Measurements from ENCODE around the gene AHDC1.

The AHDC1 gene

DNA sequence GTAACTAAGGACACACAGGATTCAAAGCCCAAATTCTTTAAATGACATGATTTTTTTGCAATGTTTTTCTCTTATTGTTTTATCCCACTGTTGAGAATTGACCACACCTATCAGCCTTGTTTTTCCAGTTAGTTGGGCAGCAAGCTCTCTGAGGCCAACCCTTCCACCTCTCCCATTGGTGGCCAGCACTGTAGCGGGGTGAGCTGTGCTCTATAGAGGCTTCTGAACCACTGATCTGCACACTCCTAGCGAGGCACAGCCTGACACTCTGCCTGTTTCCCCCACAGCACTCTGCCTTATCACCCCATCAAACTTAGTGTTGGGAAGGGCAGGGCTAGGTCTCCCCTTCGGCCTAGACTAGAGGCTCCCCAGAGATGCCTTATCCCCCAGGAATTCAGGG lies 19.5 kb downstream of the AHDC1 start:
- no peak for DNase-seq (ENCODE audit: low read depth in 2 of 2)

DNA sequence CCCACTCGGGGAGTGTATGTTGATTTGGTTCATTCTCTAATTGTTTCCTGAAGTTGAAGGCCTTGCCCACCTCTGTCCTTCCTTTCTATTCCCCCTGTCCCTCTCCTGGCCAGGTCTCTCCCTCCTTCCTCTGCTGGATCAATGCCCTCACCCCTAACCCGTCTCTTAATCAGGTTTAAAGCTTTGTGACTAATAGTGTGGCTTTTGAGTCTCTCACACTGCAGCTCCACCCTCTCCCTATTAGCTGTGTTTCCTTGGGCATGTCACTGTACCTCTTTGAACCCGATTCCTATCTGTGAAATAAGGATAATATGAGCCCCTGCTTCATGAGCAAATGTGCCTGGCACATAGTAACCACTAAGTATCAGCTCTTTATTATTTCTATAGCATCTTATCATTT lies 20.5 kb downstream of the AHDC1 start:
- DNase-seq (ENCODE audit: low read depth in 2 of 2), result no peak

DNA sequence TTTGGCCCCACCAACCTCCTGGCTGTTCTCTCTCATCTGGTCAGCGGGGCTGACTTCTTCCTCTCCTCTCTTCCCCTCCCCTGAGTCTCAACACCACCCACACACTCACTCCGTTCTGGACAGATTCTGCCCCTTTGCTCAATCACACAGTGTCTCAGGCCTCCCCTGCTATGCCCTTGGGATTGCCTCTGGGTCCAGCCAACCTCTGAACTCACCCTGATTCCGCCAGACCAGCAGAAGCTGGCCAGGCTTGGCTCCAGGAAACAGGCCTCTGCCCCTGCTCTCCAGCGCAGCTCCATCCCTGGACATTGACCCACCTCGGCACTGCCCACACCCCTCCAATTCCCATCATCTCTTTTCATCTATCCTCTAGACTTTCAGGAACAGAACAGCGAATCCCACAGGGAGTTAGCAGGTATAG lies 22.1 kb downstream of the AHDC1 start:
- DNase-seq (ENCODE audit: low read depth in 2 of 2), result no peak

DNA sequence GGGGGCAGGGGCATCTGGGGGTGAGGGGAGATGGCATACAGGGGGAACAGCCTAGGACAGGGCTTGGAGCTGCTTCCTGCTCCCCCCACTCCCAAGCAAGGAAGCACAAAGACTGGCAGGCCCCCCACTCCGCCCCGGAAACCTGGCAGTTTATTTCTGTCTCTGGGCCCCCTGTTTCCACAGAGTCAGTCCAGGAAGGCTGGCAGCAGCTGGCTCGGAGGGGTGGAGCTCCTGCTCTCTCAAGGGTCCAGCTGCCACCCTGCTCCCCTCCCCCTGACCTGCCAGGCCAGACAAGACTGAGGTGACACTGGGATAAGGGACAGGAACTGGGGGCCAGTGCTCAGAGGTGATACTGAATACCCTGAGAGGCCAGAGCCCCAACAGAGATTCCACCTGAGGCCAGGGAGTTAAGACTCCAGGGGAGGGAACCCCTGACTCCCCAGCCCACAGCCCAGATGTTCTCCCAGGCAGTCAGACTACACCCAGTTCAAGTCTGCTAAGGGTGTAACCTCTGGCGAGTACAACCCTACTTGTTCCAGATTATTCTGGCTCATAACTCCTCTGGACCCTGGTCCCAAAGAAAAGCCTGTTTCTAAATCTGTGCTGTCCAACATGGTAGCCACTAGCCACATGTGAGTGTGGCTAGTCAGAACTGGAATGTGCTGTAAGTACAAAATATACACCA lies 26.3 kb downstream of the AHDC1 start:
- DNase-seq (ENCODE audit: low read depth in 2 of 2), result no peak

DNA sequence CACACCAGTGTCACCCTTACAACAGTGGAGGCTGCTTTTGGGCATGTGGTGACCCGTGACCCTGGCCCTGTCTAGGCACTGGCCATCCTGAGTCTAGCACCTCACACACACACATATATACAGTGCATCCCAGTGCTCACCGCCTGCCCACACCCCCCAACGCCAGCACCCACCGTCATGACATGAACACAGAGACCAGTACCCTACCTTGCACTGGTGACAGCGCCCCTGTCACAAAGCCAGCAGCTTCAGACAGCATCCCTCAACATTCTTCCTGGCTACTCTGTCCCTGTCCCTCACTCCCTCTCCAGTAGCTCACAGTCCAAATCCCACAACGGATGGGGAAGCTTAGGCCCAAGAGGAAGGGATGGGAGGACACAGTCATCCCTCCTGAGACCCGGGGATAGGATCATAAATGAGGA lies 27.1 kb downstream of the AHDC1 start:
- DNase-seq (ENCODE audit: low read depth in 2 of 2), result no peak

DNA sequence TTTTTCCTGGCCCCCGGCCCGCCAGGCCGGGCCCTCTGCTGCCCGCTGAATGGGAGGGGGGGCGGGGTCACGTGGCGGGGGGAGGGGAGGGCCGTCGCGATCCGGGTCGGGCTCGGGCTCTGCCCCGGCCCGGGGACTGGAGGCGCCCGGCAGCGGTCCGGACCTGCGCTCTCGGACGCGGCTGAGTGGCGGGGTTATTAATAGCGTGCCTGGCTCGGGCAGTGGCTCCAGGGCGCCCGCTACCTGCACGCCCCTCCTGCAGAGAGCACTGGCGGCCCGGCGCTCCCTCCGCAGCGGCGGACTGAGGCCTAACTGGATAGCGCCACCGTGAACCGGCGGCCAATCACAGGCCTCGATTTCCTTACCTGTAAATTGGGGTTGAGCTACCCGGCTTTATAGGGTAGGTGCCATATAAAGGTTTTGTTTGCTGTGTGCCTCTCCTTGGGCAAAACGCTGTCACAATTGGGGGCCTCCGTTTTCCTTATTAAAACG lies 28.1 kb downstream of the AHDC1 start:
- no peak for DNase-seq (ENCODE audit: low read depth in 2 of 2)

DNA sequence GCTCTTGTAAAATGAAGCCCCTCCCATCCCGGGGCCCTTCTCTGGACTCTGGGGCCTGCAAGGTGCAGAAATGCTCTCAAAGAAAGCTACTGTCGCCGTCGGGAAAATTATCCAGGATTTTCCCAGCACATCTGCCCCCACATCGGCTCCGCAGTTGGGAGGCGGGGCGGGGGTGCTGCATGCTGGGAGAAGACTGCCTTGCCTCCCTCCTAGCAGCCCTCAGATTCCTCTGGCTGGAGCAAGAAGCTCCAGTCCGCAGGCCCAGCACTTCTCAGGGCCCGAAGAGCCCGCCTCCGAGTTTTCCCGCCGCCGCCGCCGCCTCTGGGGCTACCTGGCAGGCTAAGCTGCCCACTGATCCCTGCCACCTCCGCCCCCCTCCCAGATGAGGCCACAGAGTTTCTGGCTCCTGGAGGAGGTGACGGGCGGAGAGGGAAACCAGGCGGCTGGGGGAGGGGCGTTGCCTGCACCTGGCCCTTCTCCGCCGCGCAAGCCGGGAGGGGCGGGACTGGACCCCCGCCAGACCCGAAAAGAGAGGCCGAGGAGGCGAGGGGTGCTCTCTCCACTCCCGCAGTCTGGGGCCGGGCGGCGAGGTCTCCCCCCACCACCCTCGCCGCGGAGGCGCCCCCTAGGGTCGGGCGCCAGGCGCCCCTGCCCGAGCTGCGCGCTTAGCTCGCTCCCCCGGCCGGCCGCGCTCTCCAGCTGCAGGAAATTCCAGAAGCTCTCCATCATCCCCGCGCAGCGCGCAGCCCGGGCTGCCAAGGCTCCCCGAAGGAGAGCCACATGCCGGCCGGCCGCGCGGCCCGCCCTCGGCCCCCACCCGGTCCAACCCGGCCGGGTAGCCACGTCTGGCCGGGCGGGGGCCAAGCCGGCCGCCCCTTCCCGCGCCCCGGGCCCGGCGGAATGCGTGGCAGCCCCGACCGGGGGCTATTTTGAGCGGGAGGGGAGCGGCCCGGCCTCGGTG lies 28.8 kb downstream of the AHDC1 start:
- DNase-seq (ENCODE audit: low read depth in 2 of 2), result no peak

DNA sequence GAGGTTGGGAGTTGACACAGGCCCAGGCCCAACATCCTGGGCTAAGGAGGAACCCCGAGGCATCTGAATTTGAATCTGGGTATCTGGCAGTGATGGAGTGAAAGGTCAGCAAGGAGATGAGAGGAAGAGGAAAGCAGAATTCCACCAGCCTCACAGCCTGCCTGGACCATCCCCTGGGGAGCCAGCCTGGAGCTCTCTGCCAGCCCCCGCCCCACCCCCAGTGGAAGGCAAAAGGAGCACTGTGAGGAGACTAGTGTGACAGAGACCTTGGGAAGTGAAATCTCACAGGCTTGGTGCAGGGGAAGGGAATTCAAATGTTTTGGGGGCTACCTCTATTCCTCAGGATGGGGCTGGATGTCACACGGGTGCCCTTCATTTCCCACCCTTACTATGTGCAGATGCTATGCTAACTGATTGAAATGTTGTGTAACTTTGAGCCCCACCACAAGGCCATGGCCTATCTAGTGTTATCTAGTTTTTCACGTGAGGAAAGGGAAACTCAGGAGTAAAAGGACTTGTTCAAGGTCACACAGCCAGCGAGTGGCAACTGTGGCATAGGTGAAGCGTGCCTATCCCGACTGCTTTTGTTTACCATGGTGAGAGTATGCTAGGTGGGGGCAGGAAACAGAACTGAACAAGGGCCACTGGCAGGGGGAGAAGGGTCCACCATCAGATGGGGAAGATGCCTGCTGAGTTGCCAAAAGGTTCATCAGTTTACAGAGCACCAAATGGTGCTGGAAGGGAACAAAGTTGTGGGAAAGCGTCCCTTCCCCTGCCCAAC lies 29.8 kb downstream of the AHDC1 start:
- DNase-seq (ENCODE audit: low read depth in 2 of 2), result no peak

DNA sequence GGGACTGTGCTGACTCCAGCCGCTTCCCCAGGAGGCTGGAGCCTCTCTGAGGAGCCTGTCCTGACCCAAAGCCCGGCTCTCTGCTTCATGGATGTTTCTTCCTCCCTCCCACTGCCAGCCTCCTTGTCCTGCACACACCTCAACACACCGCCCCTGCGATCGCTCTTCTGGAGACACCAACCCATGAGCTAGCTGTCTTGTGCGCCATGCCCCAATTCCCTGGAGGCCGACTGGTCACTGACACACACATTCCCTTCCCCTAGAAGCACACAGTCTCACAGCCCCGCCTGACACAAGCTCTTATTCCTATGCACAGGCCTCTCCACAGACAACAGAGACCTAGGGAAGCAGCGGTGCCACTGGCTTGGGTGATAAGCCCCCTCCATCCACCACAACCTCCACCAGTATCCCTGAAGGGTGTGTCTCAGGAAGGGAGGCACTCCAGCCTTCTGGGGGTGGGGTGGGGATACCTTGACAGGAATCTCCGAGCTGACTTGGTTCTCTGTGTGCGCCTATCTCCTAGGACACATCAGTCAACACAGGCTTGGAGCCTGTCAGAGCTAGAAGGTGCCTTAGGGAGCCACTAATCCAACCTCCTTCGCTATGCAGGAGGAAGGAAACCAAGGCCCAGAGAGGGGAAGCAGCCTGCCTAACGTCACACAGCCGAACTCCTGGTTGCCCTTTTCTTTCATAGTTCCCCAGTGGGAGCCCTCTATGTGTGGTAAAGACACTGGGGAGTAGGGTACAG lies 31.1 kb downstream of the AHDC1 start:
- DNase-seq (ENCODE audit: low read depth in 2 of 2), result no peak

DNA sequence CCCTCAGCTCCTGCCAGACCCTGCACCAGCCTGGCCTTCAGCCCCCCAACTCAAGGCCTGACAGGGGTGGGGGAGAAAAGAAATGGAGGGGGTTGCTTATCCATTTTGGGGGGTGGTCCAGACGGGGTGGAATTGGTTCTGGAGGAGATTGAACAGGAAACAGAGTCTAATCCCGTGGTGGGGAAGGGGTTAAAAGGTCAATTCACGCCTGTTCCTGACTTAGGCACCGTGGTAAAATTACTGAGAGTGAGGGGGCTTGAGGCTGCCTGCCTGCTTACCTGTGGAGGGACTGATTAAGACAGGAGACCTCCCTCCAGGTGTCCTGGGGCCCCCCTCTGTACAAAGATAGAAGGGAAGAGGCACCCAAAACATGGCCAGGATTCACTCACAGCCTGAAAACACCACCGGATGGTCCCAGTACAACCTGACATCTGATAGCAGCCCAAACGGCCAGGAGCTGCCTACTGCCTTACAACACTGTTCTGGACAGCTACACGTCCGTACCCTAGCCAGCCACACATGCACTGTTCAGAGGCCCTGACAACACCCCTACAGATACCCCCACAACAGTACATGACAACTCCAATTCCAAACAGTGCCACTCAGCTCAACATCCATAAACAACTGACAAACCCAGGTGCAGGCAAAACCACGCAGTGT lies 31.8 kb downstream of the AHDC1 start:
- no peak for DNase-seq (ENCODE audit: low read depth in 2 of 2)

DNA sequence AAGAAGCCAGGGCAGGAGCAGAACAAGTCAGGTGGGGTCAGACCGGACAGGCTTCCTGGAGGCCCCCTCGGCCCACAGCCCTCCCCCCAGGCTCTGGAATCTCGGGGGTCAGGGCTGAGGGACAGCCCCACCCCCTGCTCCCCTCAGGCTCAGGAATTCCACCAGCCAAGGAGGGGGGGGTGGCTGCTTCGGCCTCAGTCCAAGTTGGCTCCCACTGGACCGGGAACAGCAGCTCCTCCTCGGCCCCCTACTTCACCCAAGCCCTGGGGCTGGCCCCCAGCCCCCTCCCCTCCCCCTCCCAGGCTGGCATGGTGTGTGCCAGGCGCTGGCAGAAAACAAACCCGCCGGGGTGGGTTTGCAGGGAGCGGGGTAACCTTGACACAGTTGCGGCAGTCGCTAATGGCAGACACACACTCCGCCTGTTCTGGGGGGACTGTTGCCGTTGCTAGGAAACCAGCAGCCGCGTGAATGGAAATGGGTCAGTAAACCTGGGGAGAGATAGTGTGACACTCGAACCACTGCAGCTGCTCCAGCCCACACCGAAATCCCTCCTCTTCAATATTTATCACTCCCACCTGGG lies 32.4 kb downstream of the AHDC1 start:
- DNase-seq (ENCODE audit: low read depth in 2 of 2), result no peak

DNA sequence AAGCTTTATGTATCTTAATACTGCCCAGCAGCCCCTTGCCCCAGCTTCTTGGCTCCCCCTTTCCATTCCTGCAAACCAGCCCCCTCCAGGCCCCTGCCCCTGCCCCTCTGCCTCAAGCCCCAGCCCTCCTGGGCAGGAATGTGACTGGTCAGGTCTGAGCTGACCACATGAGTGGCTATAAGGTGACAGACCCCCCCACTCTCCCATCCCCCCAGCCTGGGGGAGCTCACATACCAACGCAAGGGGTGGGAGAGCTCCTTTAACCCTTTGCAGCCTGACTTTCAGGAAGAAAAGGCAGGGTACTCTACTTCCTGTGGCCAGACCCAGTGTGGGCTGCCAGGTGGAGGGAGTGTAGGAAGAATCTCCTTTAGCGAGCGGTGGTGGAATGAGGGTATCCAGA lies 33.2 kb downstream of the AHDC1 start:
- DNase-seq (ENCODE audit: low read depth in 2 of 2), result no peak

DNA sequence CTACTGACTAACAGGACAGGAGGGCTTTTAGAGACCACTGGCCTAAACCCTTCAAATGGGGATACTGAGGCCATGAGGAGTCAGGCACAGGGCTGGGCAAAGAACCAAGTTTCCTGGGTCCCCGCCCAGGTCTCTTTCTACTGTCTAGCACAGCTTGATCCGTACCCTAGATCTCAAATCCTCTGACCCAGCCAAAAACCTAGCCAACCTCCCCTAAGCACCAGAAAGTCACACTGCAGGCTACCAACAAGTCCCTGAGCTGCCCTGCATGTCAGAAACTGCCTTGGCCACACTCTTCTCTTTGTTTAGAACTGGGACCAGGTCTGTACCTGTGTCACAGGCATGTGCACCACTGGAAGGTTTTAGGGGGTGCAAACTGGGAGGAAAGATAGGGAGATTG lies 33.6 kb downstream of the AHDC1 start:
- DNase-seq (ENCODE audit: low read depth in 2 of 2), result no peak

DNA sequence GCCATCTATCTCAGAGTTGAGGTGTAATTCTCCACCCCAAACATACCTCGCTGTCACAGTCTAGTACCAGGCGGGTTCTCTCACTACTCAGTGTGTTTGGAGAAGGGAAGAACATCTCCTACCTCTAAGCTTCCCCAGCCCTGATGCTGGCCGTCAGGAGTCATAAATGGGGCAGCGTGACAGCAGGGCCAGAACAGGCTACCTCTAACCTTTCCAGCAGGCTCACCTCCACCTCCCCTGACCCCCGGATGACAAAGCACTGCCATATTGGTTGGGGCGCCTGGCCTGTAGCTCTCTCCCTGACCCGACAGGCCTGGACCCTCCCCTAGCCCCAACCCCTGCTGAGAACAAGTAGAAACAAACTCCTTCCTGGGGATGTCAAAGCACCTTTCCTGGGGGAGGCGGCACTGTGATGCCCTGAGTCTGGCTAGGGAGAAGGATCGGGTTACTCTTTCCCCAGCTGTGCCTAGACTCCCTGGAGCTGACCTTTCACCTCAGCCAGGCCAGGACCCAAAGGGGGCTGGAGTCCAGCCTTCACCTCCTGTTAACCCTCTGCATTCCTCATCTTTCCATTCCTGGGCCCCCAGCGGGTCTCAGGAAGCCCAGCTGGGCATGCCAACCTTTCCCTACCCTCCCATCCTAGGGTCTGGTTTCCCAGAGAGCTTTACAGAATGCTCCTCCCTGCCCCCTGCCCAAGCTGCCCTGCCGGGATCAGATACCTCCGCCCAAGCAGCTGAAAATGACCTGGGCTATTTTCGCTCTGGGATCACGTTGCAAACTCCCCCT lies 34.2 kb downstream of the AHDC1 start:
- no peak for DNase-seq (ENCODE audit: low read depth in 2 of 2)

DNA sequence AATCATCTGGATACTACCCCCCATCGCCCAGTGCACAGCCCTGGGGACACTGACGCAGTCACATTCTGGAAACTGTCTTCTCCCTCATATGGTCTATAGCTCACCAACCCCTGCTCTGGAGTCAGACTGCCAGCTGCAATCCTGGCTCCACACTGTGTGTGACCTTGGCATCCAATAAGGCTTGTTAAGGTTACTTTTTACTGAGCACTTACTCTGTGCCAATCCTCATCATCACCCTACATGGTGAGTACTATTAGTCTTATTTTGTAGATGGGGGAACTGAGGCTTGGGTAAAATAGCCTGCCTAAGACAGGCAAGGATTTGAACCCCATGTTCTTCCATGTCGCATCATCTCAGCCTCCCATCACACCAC lies 34.9 kb downstream of the AHDC1 start:
- DNase-seq (ENCODE audit: low read depth in 2 of 2), result no peak

DNA sequence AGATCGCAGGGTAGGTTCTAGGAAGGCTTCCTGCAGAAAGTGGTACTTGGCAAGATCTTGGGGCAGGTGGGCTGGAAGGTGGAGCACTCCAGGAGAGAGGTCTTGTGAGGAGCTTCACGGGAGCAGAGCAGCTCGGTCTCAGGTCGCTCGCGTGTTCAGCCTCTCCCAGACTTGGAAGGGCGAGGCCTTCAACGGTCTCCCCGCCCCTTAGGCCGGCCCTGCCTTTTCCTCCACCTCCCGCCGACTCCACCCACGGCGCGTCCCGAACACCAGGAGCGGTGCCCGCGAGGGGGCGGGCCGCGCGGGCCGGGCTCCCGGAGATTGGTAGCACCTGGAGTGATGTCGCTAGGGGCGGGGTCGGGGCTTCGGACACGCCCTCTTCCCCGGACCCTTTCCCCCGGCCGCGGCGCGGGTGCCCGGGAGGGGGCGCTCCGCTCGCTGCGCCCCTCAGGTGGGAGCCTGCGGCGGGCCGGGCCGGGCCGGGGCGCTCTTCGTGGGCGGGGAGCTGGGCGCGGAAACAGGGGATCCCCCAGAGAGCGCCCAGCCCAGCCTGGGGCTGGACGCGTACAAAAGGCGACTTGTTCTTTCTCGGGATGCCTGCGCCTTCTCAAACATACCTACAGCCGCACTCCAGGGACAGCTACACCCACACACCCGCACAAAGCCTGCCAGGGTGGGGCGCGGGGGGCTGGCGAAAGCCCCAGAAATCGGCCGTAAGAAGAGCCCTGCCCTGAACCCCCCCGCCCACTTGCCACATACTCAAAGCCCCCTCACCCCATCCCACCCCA lies 35.5 kb downstream of the AHDC1 start:
- DNase-seq (ENCODE audit: low read depth in 2 of 2), result peak; percentile 87 to 94

DNA sequence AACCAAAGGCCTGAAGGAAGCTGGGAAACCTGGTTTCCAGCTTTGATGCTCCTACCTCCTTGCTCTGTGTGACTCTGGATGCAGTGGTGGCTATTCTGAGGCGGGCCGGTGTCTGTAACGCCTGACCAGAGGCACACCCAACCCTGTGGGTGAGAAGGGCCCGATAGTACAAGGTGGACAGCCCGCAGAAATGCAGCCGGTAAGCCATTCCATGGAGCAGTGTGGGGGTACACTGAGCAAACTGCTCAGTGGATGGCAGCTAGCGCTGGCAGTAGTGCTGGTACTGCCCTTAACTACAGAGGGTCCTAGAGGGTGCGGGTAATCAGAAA lies 36.0 kb downstream of the AHDC1 start:
- no peak for DNase-seq (ENCODE audit: low read depth in 2 of 2)

DNA sequence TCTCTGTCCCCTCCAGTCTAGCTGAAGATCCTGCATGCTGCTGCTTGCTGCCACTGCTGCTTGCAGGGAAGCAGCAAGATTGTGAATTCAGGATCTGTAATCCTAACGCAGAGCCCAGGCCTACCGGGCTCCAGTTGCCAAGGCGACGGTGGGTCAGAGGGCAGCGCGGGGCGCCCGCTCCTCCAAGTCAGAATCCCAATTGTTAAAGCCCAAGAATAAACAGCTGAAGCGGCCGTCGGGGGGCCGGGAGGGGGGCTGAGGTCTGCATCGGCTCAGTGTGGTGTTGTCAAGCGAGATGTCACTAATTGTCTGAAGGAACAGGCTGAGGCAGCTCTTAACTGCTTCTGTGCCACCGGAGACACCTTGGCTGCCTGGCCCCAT lies 36.8 kb downstream of the AHDC1 start:
- no peak for DNase-seq (ENCODE audit: low read depth in 2 of 2)

DNA sequence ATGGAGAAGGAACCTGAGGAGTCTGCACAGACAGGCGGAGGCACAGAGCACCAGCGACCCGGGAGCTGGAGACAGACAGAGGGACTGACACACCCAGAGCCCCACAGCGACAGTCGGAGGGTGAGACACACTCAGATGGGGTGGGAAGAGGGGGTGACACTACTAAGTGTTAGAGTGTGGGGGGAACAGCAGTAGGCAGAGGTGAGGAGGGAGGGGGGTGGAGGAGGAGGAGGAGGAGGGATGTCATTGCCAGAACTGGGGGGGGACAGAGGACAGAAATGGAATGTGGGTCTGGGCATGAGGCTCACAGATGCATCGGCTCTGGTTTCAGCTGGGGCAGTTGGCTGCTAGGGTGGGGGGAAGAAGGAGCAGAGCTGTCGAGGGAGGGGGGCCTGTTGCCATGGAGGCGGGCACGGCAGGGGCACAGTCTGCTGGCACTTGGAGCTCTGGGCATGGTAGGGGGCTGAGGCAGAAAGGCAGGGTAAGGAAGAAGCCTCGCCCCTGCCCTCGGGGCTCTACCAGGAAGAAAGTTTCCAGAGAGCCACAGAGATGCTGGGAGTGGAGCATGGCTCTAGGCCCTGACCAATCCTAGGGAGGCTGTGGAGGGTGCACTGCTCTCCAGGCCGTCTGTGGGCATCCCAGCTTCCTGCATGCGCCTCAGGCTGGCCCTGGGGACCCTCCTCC lies 37.3 kb downstream of the AHDC1 start:
- DNase-seq (ENCODE audit: low read depth in 2 of 2), result no peak

All from stimulated activated CD4-positive, alpha-beta T cell treated with anti-CD3 and anti-CD28 coated beads, Interleukin-15, amount 100 ng/mL, for 48 hours (primary cell).